HG03571 (cell line): Measurements from ENCODE around the gene MAK.
"Not testable (repeated sequence)": the region's sequence is repeated elsewhere in the genome, so short reads cannot be mapped to it uniquely, and the experiment has no call there.

Source experiments
- ATAC-seq: cut with Tn5 transposase; IDR thresholded peaks from one replicate; pipeline ENCODE4 v1.9.1; 2021; ENCODE audit not compliant: unreplicated experiment

Gene MAK

DNA sequence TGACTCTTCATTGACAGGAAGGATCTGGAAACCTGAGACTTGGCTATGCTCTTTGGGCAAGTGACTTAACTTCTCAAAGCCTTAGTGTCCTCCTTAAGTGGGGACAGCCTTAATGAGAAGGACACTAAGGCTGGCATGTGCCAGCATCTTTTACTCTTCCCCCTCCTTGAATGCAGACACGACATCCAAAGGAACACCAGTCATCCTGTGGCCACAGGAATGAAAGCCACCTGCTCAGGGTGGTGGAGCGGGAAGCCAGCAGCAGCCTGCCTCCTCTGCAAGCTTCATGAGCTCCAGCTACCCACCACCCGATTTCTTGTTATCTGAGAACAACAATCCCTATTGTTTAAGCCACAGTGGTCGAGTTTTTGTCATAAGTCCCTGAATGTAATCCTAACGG lies 46.2 kb downstream of the MAK start:
- ATAC-seq = no peak

DNA sequence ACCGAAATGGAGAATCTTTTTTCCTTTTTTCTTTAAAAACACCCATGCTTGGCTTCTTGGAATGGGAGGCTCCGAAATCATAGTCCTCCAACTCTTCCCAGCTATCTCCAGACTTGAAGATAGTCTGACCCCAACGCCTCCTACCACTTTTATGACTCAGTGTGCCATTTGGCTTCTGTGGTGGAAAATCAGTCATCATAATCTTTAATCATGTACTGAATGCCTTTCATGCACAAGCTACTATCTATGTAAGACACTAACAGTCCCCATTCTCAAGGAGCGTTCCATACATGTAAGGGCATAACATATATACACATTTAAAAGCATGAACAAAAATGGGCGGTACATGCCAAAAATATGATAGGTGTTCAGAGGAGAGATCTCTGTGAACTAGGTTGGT lies 46.7 kb downstream of the MAK start:
- no peak for ATAC-seq

DNA sequence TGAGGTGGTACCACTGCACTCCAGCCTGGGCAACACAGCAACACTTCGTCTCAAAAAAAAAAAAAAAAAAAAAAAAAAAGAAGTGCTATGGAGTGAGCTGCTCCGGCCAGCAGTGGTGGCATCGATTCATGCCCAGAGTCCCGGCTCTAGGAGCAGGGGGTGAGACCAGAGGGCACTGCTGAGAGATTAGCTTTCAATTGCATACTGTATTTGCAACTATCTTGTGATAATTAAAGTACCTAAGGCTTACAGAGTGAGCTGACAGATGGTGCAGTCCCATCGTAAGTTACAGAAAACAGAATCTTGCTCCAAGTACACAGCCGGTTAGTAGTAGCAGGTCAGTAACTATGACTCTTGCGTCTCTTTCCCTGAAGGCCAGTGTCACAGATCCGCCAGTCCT lies 59.3 kb downstream of the MAK start:
- no peak for ATAC-seq

DNA sequence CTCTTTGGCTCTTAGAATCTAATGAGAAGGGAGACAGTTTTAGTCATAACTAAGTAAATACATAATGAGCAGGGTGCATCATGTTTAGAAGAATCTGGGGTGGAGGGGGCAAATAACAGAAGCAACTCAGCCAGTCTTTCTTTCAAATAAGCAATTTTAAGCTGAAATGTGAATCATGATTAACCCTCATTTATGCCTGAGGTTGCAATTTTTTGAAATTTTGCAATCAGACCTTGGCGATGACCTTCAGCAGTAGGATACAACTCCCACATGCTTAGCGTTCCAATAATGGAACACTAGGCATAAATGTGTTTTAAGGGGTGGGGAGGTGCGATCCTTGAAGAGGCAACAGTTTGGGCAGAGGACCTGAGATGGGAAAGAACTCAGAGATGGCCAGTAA lies 60.1 kb downstream of the MAK start:
- no peak for ATAC-seq

- ATAC-seq = no peak
Observed at GRCh38 chr6:10771371-10771894, 66.9 kb downstream of the MAK start.

DNA sequence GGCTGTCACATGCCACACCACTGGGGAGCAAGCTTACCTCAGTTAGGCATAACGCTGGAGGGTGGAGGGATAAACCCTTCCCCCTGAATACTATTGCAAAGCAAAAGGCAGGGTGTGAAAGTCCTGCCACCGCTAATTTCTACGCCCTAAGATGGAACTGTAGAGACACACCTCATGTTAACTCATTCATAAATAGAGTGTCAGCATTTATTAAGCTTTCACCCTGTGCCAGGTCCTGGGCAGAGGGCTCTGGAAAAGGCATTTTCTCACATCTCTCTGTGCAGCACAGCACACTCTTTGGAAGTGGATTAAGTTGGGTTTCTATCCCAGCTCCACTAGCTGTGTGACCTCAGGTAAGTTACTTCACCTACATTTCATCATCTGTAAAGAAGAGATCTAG lies 68.9 kb downstream of the MAK start:
- no peak for ATAC-seq

- ATAC-seq = no peak
Observed at GRCh38 chr6:10763006-10763405, 75.3 kb downstream of the MAK start.

DNA sequence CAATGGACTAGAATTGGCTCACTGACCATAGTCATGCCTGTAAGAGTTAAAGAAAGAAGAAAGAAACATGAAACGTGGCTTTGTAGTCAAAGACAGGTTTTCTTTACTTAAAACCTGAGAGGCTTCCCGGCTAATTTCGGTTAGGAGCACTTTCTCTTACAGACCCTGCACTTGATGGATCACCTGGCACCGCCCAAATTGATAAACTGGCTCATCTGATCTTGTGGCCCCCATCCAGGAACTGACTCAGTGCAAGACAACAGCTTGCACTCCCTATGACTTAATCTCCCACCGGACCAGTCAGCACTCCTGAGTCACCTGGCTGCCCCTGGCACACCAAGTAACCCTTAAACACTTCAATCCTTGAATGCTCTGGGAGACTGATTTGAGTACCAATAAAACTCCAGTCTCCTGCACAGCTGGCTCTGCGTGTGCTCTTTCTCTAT lies 78.4 kb downstream of the MAK start:
- no peak for ATAC-seq

DNA sequence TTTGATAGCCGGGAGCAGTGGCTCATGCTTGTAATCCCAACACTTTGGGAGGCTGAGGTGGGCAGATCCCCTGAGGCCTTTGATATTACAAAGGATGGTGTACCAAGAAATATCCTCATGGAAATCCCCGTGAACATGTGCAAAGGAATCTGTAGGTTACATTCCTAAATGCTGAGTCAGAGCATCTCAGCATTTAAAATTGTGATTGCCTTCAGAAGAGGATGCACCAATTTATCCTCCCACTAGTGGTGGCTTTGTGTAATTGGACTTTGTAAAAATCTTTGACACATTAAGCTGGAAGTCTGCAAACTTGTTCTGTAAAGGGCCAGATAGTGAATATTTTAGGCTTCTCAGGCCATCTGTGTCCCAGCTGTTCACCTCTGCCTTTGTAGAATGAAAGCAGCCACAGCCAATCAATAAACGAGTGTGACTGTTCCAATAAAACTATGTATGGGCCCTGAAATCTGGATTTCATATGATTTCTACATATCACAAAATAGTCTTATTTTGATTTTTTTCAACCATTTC lies 79.0 kb downstream of the MAK start:
- no peak for ATAC-seq

DNA sequence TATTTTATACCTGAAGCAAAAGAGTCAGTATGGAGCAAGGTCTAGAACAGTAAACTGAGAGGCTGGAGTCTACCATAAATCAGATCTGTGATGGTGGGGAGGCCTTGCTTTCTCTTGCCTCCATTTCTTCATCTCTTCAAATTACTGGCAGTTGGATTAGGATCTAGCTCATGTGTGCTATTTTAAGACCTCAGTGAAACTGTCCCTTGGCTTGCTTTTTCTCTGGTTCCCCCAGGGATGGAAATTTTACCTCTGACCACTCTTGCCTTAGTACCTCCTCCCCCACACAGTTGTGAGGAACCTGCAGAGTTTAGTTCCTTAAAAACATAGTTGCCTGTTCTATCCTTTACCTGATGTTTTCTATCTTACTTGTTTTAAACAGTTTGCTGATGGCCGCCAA lies 82.3 kb downstream of the MAK start:
- no peak for ATAC-seq

- ATAC-seq = not testable (repeated sequence)
Observed at GRCh38 chr6:10751757-10752156, 86.6 kb downstream of the MAK start.

GRCh38 chr6:10750568-10750967 lies 87.8 kb downstream of the MAK start:
- not testable (repeated sequence) for ATAC-seq

GRCh38 chr6:10749734-10750133 lies 88.6 kb downstream of the MAK start:
- no peak for ATAC-seq

- peak; percentile 96 for ATAC-seq
Observed at GRCh38 chr6:10747251-10747972, 90.9 kb downstream of the MAK start, which contains the start of gene TMEM14B. Gene TMEM14B (plus strand): TSS chr6:10747805. CDS start chr6:10749246, 1,441 bp downstream.

DNA sequence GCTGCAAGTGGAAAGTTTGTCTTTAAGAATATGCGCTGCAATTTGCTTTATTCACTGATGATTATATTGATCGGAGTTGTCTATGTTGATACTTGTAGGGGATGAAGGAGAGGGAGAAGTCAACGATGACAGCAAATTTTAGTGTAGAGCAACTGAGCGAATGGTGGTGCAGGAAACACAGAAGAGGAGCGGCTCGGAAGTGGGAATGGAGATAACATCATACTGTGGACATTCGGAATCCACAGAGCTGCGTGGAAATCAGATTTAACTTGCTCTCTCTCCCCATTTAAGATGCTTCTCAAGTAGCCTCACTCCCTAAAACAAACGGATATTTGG lies 91.5 kb downstream of the MAK start:
- ATAC-seq = no peak

- no peak for ATAC-seq
Observed at GRCh38 chr6:10745116-10745515, 93.2 kb downstream of the MAK start.

DNA sequence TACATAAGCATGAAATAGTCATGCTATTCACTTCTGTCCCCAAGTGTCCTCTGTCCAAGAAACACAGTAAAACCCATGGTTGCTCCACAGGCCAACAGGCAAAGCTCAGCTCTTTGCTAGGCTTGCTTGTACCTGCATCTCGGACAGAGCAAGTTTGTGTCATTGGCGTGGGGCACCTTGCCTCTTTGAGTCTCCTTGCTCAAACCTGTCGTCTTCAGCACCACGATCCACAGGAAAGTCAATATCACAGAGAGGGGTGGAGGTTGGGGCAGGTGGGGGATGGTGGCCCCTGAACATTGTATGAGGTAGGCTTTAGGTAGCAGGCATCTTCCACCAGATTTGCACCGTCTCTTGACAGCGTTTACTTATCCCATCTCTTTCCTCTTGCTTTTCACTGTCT lies 94.8 kb downstream of the MAK start:
- ATAC-seq = no peak

- no peak for ATAC-seq
Observed at GRCh38 chr6:10742251-10742650, 96.1 kb downstream of the MAK start.

DNA sequence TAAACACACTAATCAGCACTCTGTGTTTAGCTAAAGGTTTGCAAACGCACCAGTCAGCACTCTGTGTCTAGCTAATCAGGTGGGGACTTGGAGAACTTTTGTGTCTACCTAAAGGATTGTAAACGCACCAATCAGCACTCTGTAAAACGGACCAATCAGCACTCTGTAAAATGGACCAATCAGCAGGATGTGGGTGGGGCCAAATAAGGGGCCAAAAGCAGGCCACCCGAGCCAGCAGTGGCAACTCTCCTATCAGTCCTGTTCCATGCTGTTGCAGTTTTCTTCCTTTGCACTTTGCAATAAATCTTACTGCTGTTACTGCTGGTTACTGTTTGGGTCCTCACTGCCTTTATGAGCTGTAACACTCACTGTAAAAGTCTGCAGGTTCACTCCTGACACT lies 96.7 kb downstream of the MAK start:
- ATAC-seq = not testable (repeated sequence)

DNA sequence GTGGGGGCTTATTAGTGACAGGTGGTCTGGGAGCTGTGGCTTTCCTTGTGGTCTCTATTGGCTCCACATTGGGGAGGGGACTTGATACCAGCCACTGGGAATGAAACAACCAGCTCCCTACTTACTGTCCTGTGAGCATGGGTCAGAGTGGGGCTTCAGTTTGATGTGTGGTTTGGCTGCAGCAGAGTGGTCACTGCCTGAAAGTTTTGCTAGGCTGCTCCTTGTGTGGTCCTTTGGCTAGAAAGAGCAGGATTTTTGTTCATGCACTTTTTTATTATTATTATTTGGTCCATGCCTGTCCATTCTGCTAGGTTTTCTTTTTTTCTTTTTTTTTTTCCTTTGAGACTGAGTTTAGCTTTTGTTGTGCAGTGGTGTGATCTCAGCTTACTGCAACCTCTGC lies 98.3 kb downstream of the MAK start:
- ATAC-seq = no peak

- ATAC-seq = no peak
Observed at GRCh38 chr6:10736731-10737130, 101.6 kb downstream of the MAK start.

DNA sequence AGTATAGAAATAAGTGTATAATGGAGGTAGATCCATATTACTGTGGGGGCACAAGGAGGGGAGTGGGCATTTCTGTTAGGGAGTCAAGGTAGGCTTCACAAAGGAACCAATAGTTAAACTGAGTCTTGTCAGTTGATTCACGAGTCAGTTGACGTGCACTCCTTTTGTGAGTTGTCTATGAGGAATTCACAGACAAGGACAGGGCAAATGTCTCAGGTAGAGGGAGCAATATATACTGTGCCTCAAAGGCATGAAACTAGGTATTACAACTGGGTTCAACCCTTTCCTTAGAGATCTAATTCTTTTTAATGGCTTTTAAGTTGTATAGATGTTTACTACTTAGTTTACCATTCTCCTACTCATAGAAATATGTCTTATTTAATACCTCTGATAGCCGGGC lies 104.5 kb downstream of the MAK start:
- no peak for ATAC-seq
